Measurements from ENCODE around the gene LPA.

DNA sequence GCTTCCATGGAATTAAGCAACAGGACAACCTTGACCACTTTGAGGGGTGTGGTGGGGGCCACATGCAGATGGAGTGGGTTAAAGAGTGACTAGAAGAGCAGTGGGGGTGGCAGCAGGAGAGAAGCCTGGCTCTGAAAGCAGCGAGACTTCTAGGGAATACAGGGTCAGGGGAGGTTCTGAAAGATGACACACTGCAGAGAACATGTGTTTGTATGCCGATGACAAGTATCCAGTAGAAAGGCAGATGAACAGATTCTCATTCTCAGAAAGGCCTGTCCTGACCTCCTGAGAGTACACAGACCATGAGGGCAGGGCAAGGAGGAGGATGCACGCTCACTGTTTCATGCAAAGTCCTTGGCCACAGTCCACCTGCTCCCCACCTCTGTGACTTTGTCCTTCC lies 2.9 kb downstream of the LPA start:
- TF ChIP-seq, protein P1, sequence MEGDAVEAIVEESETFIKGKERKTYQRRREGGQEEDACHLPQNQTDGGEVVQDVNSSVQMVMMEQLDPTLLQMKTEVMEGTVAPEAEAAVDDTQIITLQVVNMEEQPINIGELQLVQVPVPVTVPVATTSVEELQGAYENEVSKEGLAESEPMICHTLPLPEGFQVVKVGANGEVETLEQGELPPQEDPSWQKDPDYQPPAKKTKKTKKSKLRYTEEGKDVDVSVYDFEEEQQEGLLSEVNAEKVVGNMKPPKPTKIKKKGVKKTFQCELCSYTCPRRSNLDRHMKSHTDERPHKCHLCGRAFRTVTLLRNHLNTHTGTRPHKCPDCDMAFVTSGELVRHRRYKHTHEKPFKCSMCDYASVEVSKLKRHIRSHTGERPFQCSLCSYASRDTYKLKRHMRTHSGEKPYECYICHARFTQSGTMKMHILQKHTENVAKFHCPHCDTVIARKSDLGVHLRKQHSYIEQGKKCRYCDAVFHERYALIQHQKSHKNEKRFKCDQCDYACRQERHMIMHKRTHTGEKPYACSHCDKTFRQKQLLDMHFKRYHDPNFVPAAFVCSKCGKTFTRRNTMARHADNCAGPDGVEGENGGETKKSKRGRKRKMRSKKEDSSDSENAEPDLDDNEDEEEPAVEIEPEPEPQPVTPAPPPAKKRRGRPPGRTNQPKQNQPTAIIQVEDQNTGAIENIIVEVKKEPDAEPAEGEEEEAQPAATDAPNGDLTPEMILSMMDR (IDR thresholded peaks at IDR 0.05 in 8 of 11, conservative IDR thresholded peaks at IDR 0.05 in 3 of 11) = no peak
- no peak for TF ChIP-seq POLR2AphosphoS5 (IDR thresholded peaks at IDR 0.05)
